ENCODE measurements around the gene CATSPER1. TPM values are rescaled to one million over a fixed set of nuclear protein-coding genes. Genes with fewer than 3 reads are reported as not detected.
A peak's percentile ranks its signal among the peaks of the same experiment; 100 is the strongest.

Gene CATSPER1
- total and polyA plus RNA-seq, 2 of the 13 experiments (the other 11 are each of a cell fraction or from before 2014, with no cell fraction given) = 0.17 TPM; not detected in 1

DNA sequence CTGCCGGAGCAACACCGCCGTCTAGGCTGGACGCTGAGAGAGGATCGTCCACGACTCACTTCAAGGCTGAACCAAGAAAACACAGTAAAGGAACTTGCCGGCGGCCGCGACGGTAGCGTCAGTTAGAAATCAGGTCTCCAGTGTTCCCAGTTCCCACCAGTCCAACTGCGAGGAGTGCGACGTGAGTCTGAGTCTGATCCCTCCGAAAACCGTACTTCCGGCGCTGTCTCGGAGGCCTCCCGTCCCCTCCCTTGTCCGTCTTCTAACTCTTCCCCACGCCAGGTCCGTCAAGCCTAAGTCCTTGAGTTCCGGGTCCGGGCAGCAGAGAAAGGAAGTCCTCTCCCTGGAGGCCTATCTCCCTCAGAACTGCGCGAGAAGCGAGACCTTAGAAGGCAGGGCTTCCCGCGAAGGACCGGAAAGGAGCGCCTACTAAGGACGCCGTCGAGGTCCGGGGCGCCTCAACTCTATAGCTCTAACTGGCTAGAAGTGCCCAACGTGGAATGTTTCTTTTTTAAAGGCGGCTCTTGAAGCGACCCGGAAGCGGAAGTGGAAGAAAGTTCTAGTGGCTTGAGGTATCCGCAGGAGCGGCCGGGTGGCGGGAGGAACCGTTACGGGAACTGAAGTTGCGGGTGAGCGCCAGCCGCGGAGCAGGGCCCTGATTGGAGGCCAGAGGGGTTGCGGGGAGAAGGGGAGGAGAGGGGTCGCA is 24.2 kb downstream of the CATSPER1 start, which contains the start of the genes BANF1 and EIF1AD (continued):
- TF ChIP-seq, protein P1, sequence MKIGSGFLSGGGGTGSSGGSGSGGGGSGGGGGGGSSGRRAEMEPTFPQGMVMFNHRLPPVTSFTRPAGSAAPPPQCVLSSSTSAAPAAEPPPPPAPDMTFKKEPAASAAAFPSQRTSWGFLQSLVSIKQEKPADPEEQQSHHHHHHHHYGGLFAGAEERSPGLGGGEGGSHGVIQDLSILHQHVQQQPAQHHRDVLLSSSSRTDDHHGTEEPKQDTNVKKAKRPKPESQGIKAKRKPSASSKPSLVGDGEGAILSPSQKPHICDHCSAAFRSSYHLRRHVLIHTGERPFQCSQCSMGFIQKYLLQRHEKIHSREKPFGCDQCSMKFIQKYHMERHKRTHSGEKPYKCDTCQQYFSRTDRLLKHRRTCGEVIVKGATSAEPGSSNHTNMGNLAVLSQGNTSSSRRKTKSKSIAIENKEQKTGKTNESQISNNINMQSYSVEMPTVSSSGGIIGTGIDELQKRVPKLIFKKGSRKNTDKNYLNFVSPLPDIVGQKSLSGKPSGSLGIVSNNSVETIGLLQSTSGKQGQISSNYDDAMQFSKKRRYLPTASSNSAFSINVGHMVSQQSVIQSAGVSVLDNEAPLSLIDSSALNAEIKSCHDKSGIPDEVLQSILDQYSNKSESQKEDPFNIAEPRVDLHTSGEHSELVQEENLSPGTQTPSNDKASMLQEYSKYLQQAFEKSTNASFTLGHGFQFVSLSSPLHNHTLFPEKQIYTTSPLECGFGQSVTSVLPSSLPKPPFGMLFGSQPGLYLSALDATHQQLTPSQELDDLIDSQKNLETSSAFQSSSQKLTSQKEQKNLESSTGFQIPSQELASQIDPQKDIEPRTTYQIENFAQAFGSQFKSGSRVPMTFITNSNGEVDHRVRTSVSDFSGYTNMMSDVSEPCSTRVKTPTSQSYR (CRISPR knock-in tag; IDR thresholded peaks at IDR 0.05; ENCODE audit: borderline replicate concordance) = 0 out of 2 replicates have a peak, but pooled peaks have one; percentile 5
- TF ChIP-seq, protein P2, sequence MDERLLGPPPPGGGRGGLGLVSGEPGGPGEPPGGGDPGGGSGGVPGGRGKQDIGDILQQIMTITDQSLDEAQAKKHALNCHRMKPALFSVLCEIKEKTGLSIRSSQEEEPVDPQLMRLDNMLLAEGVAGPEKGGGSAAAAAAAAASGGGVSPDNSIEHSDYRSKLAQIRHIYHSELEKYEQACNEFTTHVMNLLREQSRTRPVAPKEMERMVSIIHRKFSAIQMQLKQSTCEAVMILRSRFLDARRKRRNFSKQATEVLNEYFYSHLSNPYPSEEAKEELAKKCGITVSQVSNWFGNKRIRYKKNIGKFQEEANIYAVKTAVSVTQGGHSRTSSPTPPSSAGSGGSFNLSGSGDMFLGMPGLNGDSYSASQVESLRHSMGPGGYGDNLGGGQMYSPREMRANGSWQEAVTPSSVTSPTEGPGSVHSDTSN (CRISPR knock-in tag; IDR thresholded peaks at IDR 0.05) = peak; percentile 19; the same call in 1 of the 2 replicates
- TF ChIP-seq ZSCAN9 (CRISPR knock-in tag; IDR thresholded peaks at IDR 0.05; ENCODE audit: borderline replicate concordance) (peak; percentile 44; the same call in 1 of the 2 replicates), ZNF451 (CRISPR knock-in tag; IDR thresholded peaks at IDR 0.05) (peak; percentile 85), RNF2 (conservative IDR thresholded peaks at IDR 0.05; ENCODE audit: low read depth) (peak; percentile 91), MAF1 (CRISPR knock-in tag; IDR thresholded peaks at IDR 0.05; ENCODE audit: borderline replicate concordance) (no peak), HDAC1 (CRISPR knock-in tag; IDR thresholded peaks at IDR 0.05) (peak; percentile 96), ZNF766 (CRISPR knock-in tag; IDR thresholded peaks at IDR 0.05; ENCODE audit: borderline replicate concordance) (no peak), ZNF44 (CRISPR knock-in tag; IDR thresholded peaks at IDR 0.05) (peak; percentile 94), ZNF282 (IDR thresholded peaks at IDR 0.05; ENCODE audit: partially characterized antibody) (no peak)
- TF ChIP-seq, protein P3, sequence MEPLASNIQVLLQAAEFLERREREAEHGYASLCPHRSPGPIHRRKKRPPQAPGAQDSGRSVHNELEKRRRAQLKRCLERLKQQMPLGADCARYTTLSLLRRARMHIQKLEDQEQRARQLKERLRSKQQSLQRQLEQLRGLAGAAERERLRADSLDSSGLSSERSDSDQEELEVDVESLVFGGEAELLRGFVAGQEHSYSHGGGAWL (CRISPR knock-in tag; IDR thresholded peaks at IDR 0.05) = no peak; the same call in 1 of the 2 replicates
- TF ChIP-seq, protein P4, sequence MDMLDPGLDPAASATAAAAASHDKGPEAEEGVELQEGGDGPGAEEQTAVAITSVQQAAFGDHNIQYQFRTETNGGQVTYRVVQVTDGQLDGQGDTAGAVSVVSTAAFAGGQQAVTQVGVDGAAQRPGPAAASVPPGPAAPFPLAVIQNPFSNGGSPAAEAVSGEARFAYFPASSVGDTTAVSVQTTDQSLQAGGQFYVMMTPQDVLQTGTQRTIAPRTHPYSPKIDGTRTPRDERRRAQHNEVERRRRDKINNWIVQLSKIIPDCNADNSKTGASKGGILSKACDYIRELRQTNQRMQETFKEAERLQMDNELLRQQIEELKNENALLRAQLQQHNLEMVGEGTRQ (IDR thresholded peaks at IDR 0.05; ENCODE audit: low read depth, low read length) = no peak
- TF ChIP-seq, protein P4 (CRISPR knock-in tag; IDR thresholded peaks at IDR 0.05; ENCODE audit: borderline replicate concordance) = no peak
- TF ChIP-seq, protein P5, sequence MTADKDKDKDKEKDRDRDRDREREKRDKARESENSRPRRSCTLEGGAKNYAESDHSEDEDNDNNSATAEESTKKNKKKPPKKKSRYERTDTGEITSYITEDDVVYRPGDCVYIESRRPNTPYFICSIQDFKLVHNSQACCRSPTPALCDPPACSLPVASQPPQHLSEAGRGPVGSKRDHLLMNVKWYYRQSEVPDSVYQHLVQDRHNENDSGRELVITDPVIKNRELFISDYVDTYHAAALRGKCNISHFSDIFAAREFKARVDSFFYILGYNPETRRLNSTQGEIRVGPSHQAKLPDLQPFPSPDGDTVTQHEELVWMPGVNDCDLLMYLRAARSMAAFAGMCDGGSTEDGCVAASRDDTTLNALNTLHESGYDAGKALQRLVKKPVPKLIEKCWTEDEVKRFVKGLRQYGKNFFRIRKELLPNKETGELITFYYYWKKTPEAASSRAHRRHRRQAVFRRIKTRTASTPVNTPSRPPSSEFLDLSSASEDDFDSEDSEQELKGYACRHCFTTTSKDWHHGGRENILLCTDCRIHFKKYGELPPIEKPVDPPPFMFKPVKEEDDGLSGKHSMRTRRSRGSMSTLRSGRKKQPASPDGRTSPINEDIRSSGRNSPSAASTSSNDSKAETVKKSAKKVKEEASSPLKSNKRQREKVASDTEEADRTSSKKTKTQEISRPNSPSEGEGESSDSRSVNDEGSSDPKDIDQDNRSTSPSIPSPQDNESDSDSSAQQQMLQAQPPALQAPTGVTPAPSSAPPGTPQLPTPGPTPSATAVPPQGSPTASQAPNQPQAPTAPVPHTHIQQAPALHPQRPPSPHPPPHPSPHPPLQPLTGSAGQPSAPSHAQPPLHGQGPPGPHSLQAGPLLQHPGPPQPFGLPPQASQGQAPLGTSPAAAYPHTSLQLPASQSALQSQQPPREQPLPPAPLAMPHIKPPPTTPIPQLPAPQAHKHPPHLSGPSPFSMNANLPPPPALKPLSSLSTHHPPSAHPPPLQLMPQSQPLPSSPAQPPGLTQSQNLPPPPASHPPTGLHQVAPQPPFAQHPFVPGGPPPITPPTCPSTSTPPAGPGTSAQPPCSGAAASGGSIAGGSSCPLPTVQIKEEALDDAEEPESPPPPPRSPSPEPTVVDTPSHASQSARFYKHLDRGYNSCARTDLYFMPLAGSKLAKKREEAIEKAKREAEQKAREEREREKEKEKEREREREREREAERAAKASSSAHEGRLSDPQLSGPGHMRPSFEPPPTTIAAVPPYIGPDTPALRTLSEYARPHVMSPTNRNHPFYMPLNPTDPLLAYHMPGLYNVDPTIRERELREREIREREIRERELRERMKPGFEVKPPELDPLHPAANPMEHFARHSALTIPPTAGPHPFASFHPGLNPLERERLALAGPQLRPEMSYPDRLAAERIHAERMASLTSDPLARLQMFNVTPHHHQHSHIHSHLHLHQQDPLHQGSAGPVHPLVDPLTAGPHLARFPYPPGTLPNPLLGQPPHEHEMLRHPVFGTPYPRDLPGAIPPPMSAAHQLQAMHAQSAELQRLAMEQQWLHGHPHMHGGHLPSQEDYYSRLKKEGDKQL (CRISPR knock-in tag; IDR thresholded peaks at IDR 0.05; ENCODE audit: low read depth) = peak; percentile 54; the same call in 1 of the 2 replicates
- TF ChIP-seq, protein P6, sequence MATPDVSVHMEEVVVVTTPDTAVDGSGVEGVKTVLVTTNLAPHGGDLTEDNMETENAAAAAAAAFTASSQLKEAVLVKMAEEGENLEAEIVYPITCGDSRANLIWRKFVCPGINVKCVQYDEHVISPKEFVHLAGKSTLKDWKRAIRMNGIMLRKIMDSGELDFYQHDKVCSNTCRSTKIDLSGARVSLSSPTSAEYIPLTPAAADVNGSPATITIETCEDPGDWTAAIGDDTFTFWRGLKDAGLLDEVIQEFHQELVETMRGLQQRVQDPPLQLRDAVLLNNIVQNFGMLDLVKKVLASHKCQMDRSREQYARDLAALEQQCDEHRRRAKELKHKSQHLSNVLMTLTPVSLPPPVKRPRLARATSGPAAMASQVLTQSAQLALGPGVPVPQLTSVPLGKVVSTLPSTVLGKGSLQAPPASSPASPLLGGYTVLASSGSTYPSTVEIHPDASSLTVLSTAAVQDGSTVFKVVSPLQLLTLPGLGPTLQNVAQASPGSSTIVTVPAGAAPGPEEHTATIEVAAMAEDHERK (CRISPR knock-in tag; IDR thresholded peaks at IDR 0.05; ENCODE audit: low read depth) = peak; percentile 61
